Measurements from ENCODE around the gene MYO18A.

Gene MYO18A

GRCh38 chr17:29022074-29022473 lies 158.1 kb downstream of the MYO18A start:
- Histone ChIP-seq H2BK15ac (ENCODE audit: low read depth, poor library complexity, severe bottlenecking) (no peak overlapping the region), H2AK5ac (ENCODE audit: low read length, severe bottlenecking) (no peak overlapping the region), H4K8ac (ENCODE audit: low read length) (no peak overlapping the region), H3K4me3 (ENCODE audit: insufficient read depth in 1 of 2, low read depth in 1 of 2, low read length in 2 of 2) (no peak overlapping the region), H3K27me3 (ENCODE audit: control insufficient read depth in 1 of 2, insufficient read depth in 1 of 2, low read length in 2 of 2) (peaks cover 80 to 94% of the 10 kb centered on the region in 2 experiments), H3K79me1 (replicated peaks; ENCODE audit: low read length, poor library complexity, severe bottlenecking) (no peaks in the 10 kb centered on the region), H3K14ac (ENCODE audit: low read length in 2 of 2) (no peak overlapping the region), H2BK5ac (ENCODE audit: low read depth, low read length, poor library complexity, severe bottlenecking) (no peak overlapping the region), H3K27ac (ENCODE audit: low read length, poor library complexity, severe bottlenecking) (no peak overlapping the region), H3K36me3 (ENCODE audit: control insufficient read depth in 1 of 2, insufficient read depth in 2 of 2, low read depth in 1 of 2, low read length in 2 of 2) (no peaks in the 10 kb centered on the region), H3K4me2 (ENCODE audit: low read length, poor library complexity, severe bottlenecking) (no peak overlapping the region), H3K4ac (ENCODE audit: low read depth in 1 of 2, low read length in 2 of 2) (no peak overlapping the region), H3K4me1 (ENCODE audit: control insufficient read depth, insufficient read depth, low read depth, low read length) (peaks cover 6% of the 10 kb centered on the region), H3K9me3 (ENCODE audit: control insufficient read depth, low read length) (no peaks in the 10 kb centered on the region), H3K9ac (ENCODE audit: low read length) (no peak overlapping the region), H4K91ac (ENCODE audit: low read length) (no peak overlapping the region), H3K18ac (ENCODE audit: low read depth in 1 of 2, low read length in 2 of 2) (no peak overlapping the region), H2BK12ac (ENCODE audit: low read length in 2 of 2) (no peak overlapping the region), H2AFZ (ENCODE audit: low read depth, low read length) (no peak overlapping the region), H2BK120ac (ENCODE audit: low read depth, low read length) (no peak overlapping the region), H3K23ac (ENCODE audit: low read length in 2 of 2) (no peak overlapping the region)
- DNase-seq = no peak
- 86% methylated on average over 7 of the region's 7 CpGs for WGBS

GRCh38 chr17:29021226-29021625 lies 159.0 kb downstream of the MYO18A start:
- Histone ChIP-seq H2AFZ (ENCODE audit: low read depth, low read length) (no peak overlapping the region), H2BK12ac (ENCODE audit: low read length in 2 of 2) (no peak overlapping the region), H3K4me2 (ENCODE audit: low read length, poor library complexity, severe bottlenecking) (no peak overlapping the region), H3K36me3 (ENCODE audit: control insufficient read depth in 1 of 2, insufficient read depth in 2 of 2, low read depth in 1 of 2, low read length in 2 of 2) (no peaks in the 10 kb centered on the region), H3K18ac (ENCODE audit: low read depth in 1 of 2, low read length in 2 of 2) (no peak overlapping the region), H4K8ac (ENCODE audit: low read length) (no peak overlapping the region), H3K4ac (ENCODE audit: low read depth in 1 of 2, low read length in 2 of 2) (no peak overlapping the region), H3K79me1 (replicated peaks; ENCODE audit: low read length, poor library complexity, severe bottlenecking) (no peaks in the 10 kb centered on the region), H3K23ac (ENCODE audit: low read length in 2 of 2) (no peak overlapping the region), H3K9me3 (ENCODE audit: control insufficient read depth, low read length) (no peaks in the 10 kb centered on the region), H2BK120ac (ENCODE audit: low read depth, low read length) (no peak overlapping the region), H4K91ac (ENCODE audit: low read length) (no peak overlapping the region), H3K14ac (ENCODE audit: low read length in 2 of 2) (no peak overlapping the region), H3K4me3 (ENCODE audit: insufficient read depth in 1 of 2, low read depth in 1 of 2, low read length in 2 of 2) (no peak overlapping the region), H2BK5ac (ENCODE audit: low read depth, low read length, poor library complexity, severe bottlenecking) (no peak overlapping the region), H2AK5ac (ENCODE audit: low read length, severe bottlenecking) (no peak overlapping the region), H2BK15ac (ENCODE audit: low read depth, poor library complexity, severe bottlenecking) (no peak overlapping the region), H3K27ac (ENCODE audit: low read length, poor library complexity, severe bottlenecking) (no peak overlapping the region), H3K4me1 (ENCODE audit: control insufficient read depth, insufficient read depth, low read depth, low read length) (peaks cover 6% of the 10 kb centered on the region), H3K27me3 (ENCODE audit: control insufficient read depth in 1 of 2, insufficient read depth in 1 of 2, low read length in 2 of 2) (peaks cover 84 to 96% of the 10 kb centered on the region in 2 experiments), H3K9ac (ENCODE audit: low read length) (no peak overlapping the region)
- WGBS = 70% methylated on average over 7 of the region's 7 CpGs
- DNase-seq = no peak

Measured in mesenchymal stem cell (in vitro differentiated cells and primary cell).